Mesothelial cell of epicardium (in vitro differentiated cells): ENCODE results near the gene SLC16A11. TPM values are rescaled to one million over a fixed set of nuclear protein-coding genes. Genes with fewer than 3 reads are reported as not detected.
"Not testable (repeated sequence)": the region's sequence is repeated elsewhere in the genome, so short reads cannot be mapped to it uniquely, and the experiment has no call there.

Experiments
- DNase-seq, 2 experiments: peaks; one replicate each; pipeline ENCODE4 v3.0.0; 2021; ENCODE audit warnings: low spot score in 2 of 2; ENCODE audit not compliant: unreplicated experiment in 2 of 2
- H3K27ac Mint-ChIP-seq: 2 replicates; pipeline ENCODE4 v1.8.0; 2021; ENCODE audit warnings: mixed read lengths
- H3K27me3 Mint-ChIP-seq: 2 replicates; pipeline ENCODE4 v1.8.0; 2021; ENCODE audit warnings: low read depth, mixed read lengths
- H3K36me3 Mint-ChIP-seq: 2 replicates; pipeline ENCODE4 v1.8.0; 2021; ENCODE audit warnings: mixed read lengths
- H3K4me1 Mint-ChIP-seq: 2 replicates; pipeline ENCODE4 v1.8.0; 2021; ENCODE audit warnings: mixed read lengths
- H3K4me3 Mint-ChIP-seq: 2 replicates; pipeline ENCODE4 v1.8.0; 2021; ENCODE audit warnings: mild to moderate bottlenecking, moderate library complexity, mixed read lengths
- H3K9me3 Mint-ChIP-seq: 2 replicates; pipeline ENCODE4 v1.8.0; 2021; ENCODE audit warnings: mixed read lengths
- total RNA-seq: library from RNA; stranded (reverse); gene quantifications from 3 replicates; pipeline ENCODE4 v1.2.1, GENCODE V29; 2021
- TF ChIP-seq, protein P1 (sequence below): fragments of 200-600 bp; sonication (generic); IDR thresholded peaks from one replicate; pipeline ENCODE4 v1.5.0; 2021; ENCODE audit warnings: antibody characterized with exemption; ENCODE audit not compliant: unreplicated experiment

Gene SLC16A11
- total RNA-seq, 1 donor from 2014 or later = 5.1 TPM

DNA sequence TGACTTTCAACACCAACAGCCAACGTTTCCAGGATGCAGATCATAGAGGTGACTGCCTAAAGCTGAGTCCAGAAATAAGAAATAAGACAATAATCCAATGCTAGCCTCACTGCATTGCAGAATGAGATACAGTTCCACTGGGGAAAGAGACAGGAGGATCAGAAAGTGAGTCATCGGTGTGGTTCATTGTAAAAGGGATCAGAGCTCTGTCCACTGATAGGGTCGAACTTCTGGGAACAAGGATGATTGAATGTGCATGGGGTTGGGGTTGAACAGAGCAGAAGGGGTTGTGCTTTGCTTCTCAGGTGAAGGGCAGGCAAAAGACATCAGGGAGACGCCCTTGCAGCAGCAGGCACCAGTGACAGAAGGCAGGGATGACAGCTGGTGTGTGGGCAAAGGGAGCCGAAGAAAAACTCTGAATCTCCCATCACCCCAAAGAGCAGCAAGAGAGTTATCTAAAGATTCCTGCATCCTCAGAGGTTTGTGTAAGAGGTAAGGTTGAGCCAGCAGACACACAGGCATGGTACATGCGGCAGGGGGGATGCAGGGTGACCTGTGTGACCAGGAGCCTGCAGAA lies 19.7 kb upstream of the SLC16A11 start:
- DNase-seq = no peak
- Mint-ChIP-seq H3K4me1 (peaks cover 7% of the 10 kb centered on the region), H3K4me3 (no peak overlapping the region), H3K27ac (no peak overlapping the region), H3K36me3 (peaks cover 2% of the 10 kb centered on the region), H3K27me3 (peaks cover 30% of the 10 kb centered on the region), H3K9me3 (peaks cover 6% of the 10 kb centered on the region)
- TF ChIP-seq, protein P1, sequence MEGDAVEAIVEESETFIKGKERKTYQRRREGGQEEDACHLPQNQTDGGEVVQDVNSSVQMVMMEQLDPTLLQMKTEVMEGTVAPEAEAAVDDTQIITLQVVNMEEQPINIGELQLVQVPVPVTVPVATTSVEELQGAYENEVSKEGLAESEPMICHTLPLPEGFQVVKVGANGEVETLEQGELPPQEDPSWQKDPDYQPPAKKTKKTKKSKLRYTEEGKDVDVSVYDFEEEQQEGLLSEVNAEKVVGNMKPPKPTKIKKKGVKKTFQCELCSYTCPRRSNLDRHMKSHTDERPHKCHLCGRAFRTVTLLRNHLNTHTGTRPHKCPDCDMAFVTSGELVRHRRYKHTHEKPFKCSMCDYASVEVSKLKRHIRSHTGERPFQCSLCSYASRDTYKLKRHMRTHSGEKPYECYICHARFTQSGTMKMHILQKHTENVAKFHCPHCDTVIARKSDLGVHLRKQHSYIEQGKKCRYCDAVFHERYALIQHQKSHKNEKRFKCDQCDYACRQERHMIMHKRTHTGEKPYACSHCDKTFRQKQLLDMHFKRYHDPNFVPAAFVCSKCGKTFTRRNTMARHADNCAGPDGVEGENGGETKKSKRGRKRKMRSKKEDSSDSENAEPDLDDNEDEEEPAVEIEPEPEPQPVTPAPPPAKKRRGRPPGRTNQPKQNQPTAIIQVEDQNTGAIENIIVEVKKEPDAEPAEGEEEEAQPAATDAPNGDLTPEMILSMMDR = no peak

DNA sequence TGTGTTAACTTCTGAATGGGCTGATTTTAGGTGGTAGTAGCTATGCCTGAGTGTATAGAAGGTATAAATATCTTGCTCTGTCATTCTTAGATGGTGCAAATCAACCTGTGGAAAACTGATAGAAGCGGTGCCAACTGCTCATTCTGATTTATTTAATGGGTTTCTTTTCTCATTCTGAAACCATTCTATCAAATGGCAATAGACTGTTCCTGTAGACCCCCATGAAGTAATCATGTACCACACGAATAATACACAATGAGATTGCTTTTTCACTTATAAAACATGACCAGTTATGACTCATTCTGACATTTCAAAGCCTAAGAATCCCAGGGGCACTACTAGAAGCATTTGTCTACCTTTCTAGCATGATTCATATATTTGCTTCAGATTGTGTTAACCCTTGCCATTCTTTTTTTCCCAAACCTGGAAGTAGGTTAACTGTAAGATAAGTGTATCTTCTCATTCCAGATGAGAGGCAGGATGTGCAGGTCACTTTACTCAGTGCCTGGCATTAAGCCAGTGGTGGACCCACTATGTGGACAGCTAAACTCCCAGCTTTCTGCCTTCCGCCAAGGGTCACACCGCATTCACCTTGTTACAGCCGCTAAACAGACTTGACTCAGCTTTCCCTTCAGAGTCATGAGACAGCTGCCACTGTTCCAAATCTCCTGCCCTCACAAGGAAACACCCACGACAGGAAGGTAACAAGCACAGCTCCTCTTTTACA lies 16.4 kb upstream of the SLC16A11 start:
- no peak overlapping the region for H3K27ac Mint-ChIP-seq
- peaks cover 7% of the 10 kb centered on the region for H3K4me1 Mint-ChIP-seq
- H3K36me3 Mint-ChIP-seq = no peaks in the 10 kb centered on the region
- no peak for DNase-seq
- H3K9me3 Mint-ChIP-seq = no peaks in the 10 kb centered on the region
- TF ChIP-seq, protein P1 = no peak
- H3K4me3 Mint-ChIP-seq = no peak overlapping the region
- peaks cover 21% of the 10 kb centered on the region for H3K27me3 Mint-ChIP-seq

DNA sequence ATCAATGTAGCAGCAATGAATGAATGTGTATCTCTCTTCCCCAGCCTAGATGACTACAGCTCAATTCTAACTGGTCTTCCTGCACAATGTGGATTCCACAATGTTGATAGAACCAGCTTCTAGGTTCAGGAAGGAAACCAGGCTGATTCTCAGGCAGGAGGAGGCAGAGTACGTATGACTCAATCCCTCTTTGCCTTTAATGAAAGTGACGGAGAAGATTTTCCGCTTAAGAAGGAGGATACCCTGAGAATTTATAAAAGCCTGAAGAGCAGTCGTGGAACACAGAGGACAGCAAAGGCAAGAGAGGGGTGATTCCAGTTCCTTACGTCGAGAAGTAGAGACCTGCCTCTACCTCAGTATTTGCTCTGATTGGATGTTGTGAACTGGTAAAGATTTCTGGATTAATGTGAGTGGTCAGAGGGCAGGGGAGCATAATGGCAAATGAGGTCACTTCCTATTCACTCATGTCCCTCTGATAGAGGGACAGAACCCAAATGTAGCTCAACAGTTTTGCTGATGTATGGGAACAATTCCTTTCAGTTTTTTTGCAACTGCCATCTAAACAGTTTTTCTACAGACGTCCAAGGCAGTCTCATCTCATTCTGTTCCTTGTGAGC lies 15.0 kb upstream of the SLC16A11 start:
- no peak for DNase-seq
- TF ChIP-seq, protein P1 = no peak
- Mint-ChIP-seq H3K27ac (no peak overlapping the region), H3K4me3 (no peak overlapping the region), H3K27me3 (peaks cover 14% of the 10 kb centered on the region), H3K4me1 (peaks cover 7% of the 10 kb centered on the region), H3K9me3 (no peaks in the 10 kb centered on the region), H3K36me3 (no peaks in the 10 kb centered on the region)

DNA sequence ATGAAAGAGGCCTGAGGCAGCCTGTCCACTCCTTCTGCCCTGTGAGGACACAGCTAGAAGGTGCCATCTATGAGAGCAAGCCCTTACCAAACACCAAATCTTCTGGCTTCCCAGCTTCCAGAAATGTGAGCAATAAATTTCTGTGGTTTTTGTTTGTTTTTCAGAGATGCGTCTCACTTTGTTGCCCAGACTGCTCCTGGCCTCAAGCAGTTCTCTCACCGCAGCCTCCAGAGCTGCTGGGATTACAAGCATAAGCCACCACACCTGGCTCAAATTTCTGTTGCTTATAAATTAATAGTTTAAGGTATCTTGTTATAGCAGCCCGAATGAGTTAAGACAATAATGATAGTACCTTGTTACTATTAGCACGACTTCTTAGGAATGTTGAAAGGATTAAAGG lies 12.5 kb upstream of the SLC16A11 start:
- Mint-ChIP-seq H3K4me1 (peaks cover 7% of the 10 kb centered on the region), H3K27me3 (peaks cover 4% of the 10 kb centered on the region), H3K27ac (no peak overlapping the region), H3K36me3 (no peaks in the 10 kb centered on the region), H3K9me3 (no peaks in the 10 kb centered on the region), H3K4me3 (no peak overlapping the region)
- TF ChIP-seq, protein P1 = no peak
- no peak for DNase-seq

DNA sequence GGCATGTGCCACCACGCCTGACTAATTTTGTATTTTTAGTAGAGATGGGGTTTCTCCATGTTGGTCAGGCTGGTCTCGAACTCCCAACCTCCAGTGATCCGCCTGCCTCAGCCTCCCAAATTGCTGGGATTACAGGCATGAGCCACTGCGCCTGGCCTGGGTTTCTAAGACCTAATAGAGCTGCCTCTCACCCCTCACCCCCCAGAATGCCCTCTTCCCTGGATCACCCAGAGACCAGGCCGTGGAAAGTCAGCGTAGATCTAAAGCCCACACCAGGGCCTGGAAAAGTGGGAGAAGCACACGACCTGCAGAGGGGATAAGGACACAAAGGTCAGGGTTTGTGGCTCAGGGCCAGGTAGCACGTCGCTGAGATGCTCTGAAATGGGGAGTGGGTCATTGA lies 6.7 kb upstream of the SLC16A11 start:
- not testable (repeated sequence) for H3K27ac Mint-ChIP-seq, H3K27me3 Mint-ChIP-seq, H3K4me3 Mint-ChIP-seq, DNase-seq, H3K9me3 Mint-ChIP-seq, H3K36me3 Mint-ChIP-seq
- peaks cover 25% of the 10 kb centered on the region for H3K4me1 Mint-ChIP-seq

DNA sequence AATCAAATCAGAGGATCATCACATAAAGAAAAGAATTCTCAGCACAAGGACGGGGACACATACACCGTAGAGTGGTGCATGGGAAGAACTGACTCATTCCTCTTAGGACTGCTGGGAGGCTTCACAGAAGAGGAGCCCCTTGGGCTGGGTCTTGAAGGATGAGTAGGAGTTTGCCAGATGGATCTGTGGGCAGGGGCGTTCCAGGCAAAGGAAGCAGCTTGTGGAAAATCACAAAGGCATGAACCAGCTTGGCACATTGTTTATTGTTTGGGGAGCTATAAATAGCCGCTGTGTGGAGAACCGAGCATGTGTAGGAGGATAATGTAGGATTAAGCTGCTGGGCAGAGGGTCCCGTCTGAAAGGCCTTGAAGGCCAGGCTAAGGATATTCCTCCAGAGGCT lies 5.1 kb upstream of the SLC16A11 start:
- Mint-ChIP-seq H3K4me3 (no peak overlapping the region), H3K27me3 (peaks cover 6% of the 10 kb centered on the region), H3K9me3 (no peaks in the 10 kb centered on the region), H3K36me3 (no peaks in the 10 kb centered on the region), H3K4me1 (peaks cover 31% of the 10 kb centered on the region), H3K27ac (no peak overlapping the region)
- DNase-seq = no peak
- TF ChIP-seq, protein P1 = no peak
